ENCODE data around the gene CAMK4.
"Not testable (repeated sequence)": the region's sequence is repeated elsewhere in the genome, so short reads cannot be mapped to it uniquely, and the experiment has no call there.

The CAMK4 gene

DNA sequence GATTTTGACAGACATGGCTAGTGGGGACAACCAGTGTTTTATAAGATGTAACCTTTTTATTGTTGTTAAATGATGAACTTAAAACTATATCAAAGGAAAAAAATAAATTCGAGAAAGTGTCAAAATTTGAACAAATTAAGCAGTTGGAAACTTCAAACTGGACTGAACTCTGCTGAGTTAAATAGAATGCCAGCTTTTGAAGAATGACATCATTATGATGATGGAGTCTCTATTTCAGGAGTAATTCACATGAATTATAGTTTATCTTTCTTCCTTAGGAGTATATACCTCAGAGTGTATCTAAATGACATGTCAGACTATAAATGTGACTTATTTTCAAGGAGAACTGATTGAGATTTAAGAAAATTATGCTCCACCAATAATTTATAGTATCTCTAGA, 125.2 kb downstream of the CAMK4 start:
- ChIA-PET POLR2A (no interaction called here), CTCF (no interaction called here)
- no peak for DNase-seq (ENCODE audit: extremely low spot score)
- TF ChIP-seq SP1 (IDR thresholded peaks at IDR 0.05) (no peak), ELF4 (IDR thresholded peaks at IDR 0.05) (no peak), SUZ12 (IDR thresholded peaks at IDR 0.05) (no peak), NFRKB (IDR thresholded peaks at IDR 0.05) (no peak), FOXA1 (IDR thresholded peaks at IDR 0.05) (no peak), BHLHE40 (IDR thresholded peaks at IDR 0.05; ENCODE audit: borderline replicate concordance) (no peak), ARNT (IDR thresholded peaks at IDR 0.05) (no peak), CTBP1 (IDR thresholded peaks at IDR 0.05; ENCODE audit: borderline replicate concordance) (no peak), L3MBTL2 (conservative IDR thresholded peaks at IDR 0.05) (no peak), FOXM1 (IDR thresholded peaks at IDR 0.05; ENCODE audit: borderline replicate concordance) (no peak), TARDBP (IDR thresholded peaks at IDR 0.05) (no peak), ZNF384 (IDR thresholded peaks at IDR 0.05) (no peak), LEF1 (IDR thresholded peaks at IDR 0.05; ENCODE audit: borderline replicate concordance) (no peak), FOXK2 (IDR thresholded peaks at IDR 0.05) (no peak), HDGF (IDR thresholded peaks at IDR 0.05; ENCODE audit: borderline replicate concordance) (no peak)
- TF ChIP-seq, protein P1, sequence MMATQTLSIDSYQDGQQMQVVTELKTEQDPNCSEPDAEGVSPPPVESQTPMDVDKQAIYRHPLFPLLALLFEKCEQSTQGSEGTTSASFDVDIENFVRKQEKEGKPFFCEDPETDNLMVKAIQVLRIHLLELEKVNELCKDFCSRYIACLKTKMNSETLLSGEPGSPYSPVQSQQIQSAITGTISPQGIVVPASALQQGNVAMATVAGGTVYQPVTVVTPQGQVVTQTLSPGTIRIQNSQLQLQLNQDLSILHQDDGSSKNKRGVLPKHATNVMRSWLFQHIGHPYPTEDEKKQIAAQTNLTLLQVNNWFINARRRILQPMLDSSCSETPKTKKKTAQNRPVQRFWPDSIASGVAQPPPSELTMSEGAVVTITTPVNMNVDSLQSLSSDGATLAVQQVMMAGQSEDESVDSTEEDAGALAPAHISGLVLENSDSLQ (IDR thresholded peaks at IDR 0.05) = no peak

DNA sequence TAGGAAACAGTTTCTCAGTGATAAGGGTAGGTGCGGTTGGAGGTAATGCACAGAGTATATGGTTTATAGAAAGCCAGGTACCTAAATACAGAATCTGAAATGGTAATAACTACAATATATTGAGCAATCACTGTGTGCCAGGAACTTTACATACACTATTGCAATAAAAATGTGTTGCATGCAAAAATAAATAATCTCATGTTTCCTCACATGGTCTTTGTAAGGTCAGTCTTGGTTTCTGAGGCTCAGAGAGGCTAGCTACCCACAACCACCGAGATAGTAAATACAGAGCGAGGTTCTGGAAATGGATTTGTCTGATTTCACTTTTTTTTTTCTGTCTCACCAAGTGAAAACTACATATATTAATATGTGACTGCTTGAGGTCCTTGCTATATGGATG, 128.9 kb downstream of the CAMK4 start:
- ChIA-PET CTCF (no interaction called here), POLR2A (no interaction called here)
- DNase-seq (ENCODE audit: extremely low spot score) = no peak
- no peak for TF ChIP-seq FOXM1 (IDR thresholded peaks at IDR 0.05; ENCODE audit: borderline replicate concordance)

DNA sequence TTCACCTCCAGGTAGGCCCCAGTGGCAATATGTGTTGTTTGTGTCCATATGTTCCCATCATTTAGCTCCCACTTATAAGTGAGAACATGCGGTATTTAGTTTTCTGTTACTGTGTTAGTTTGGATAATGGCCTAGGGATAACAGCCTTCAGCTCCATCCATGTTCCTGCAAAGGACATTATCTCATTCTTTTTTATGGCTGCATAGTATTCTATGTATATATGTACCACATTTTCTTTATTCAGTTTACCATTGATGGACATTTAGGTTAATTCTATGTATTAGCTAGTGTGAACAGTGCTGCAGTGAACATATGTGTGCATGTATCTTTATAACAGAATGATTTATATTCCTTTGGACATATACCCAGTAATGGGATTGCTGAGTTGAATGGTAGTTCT, 134.5 kb downstream of the CAMK4 start:
- CTCF ChIA-PET; DNase-seq (ENCODE audit: extremely low spot score); POLR2A ChIA-PET: not testable (repeated sequence)

DNA sequence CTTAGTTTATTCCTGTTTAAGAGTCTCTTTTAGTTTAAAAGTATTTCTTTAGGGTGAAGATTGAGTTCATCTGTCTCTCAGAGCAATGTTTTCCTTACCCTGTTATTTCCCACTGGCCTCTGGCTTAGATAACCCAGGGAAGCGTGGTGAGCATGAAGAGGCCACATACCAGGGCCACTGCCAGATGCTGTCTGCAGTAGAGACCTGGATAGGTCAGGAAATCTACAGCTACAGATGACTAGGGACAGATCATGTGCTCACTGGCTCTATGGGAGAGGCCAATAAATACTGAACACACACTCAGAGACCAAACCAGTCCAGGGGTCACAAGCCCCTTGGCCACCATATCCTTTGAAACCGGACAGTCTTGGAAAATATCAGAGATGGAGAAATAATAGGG, 136.0 kb downstream of the CAMK4 start:
- no peak for DNase-seq (ENCODE audit: extremely low spot score)
- ChIA-PET CTCF (no interaction called here), POLR2A (no interaction called here)
- TF ChIP-seq ARNT (IDR thresholded peaks at IDR 0.05) (no peak), FOXK2 (IDR thresholded peaks at IDR 0.05) (no peak), HDGF (IDR thresholded peaks at IDR 0.05; ENCODE audit: borderline replicate concordance) (no peak), SP1 (IDR thresholded peaks at IDR 0.05) (no peak), CTBP1 (IDR thresholded peaks at IDR 0.05; ENCODE audit: borderline replicate concordance) (no peak), ELF4 (IDR thresholded peaks at IDR 0.05) (no peak), BHLHE40 (IDR thresholded peaks at IDR 0.05; ENCODE audit: borderline replicate concordance) (no peak), LEF1 (IDR thresholded peaks at IDR 0.05; ENCODE audit: borderline replicate concordance) (no peak), SUZ12 (IDR thresholded peaks at IDR 0.05) (no peak), L3MBTL2 (conservative IDR thresholded peaks at IDR 0.05) (no peak), FOXM1 (IDR thresholded peaks at IDR 0.05; ENCODE audit: borderline replicate concordance) (no peak), ZNF384 (IDR thresholded peaks at IDR 0.05) (no peak), TARDBP (IDR thresholded peaks at IDR 0.05) (no peak), NFRKB (IDR thresholded peaks at IDR 0.05) (no peak), FOXA1 (IDR thresholded peaks at IDR 0.05) (no peak)
- TF ChIP-seq, protein P1 (IDR thresholded peaks at IDR 0.05) = no peak

DNA sequence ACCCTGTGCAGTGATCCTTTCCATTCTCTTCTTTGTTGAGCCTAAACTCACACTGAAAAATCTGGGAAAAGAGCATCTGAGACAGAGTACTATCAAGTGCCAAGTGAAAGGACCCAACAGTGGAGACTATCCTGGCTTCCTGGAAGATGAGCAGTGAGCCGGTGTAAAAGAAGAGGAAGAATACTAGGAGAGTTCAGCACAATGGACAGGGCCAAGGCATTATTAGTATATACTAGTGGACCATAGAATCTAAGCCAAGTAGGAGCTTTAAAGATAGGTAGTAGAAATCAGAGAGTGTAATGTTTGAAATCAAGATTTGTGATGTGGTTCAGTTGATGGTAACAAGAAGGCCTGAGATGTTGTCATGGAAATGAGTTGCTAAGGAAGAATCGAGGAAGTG, 140.8 kb downstream of the CAMK4 start:
- ChIA-PET POLR2A (no interaction called here), CTCF (no interaction called here)
- DNase-seq (ENCODE audit: extremely low spot score) = no peak
- no peak for TF ChIP-seq BHLHE40 (IDR thresholded peaks at IDR 0.05; ENCODE audit: borderline replicate concordance)
- no peak for TF ChIP-seq FOXK2 (IDR thresholded peaks at IDR 0.05)
- no peak for TF ChIP-seq SP1 (IDR thresholded peaks at IDR 0.05)
- no peak for TF ChIP-seq L3MBTL2 (conservative IDR thresholded peaks at IDR 0.05)
- no peak for TF ChIP-seq LEF1 (IDR thresholded peaks at IDR 0.05; ENCODE audit: borderline replicate concordance)
- TF ChIP-seq ARNT (IDR thresholded peaks at IDR 0.05) = no peak
- no peak for TF ChIP-seq HDGF (IDR thresholded peaks at IDR 0.05; ENCODE audit: borderline replicate concordance)
- no peak for TF ChIP-seq SUZ12 (IDR thresholded peaks at IDR 0.05)
- TF ChIP-seq NFRKB (IDR thresholded peaks at IDR 0.05) = no peak
- no peak for TF ChIP-seq ELF4 (IDR thresholded peaks at IDR 0.05)
- no peak for TF ChIP-seq CTBP1 (IDR thresholded peaks at IDR 0.05; ENCODE audit: borderline replicate concordance)
- TF ChIP-seq, protein P1 (IDR thresholded peaks at IDR 0.05) = no peak
- no peak for TF ChIP-seq FOXM1 (IDR thresholded peaks at IDR 0.05; ENCODE audit: borderline replicate concordance)
- TF ChIP-seq TARDBP (IDR thresholded peaks at IDR 0.05) = no peak

DNA sequence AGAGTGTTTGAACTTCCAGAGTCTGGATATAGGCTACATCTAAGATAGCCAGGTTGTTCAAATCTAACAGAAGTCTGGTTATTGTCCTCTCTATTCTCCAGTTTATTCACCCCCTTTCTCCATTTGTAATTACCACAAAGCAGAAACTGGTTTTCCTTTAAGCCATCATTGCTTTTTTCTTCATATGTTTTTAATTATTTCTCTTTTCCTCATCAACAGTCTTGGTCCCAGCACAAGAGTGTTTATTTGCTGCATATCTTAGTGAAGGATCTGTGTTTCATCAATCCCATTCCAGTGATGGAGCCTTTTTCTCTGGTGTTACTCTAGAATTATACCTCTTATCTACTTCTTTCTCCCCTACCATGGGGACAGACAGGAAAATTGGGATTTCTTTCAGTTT, 142.2 kb downstream of the CAMK4 start:
- POLR2A ChIA-PET = no interaction called here
- no peak for DNase-seq (ENCODE audit: extremely low spot score)
- TF ChIP-seq CTBP1 (IDR thresholded peaks at IDR 0.05; ENCODE audit: borderline replicate concordance) (no peak), ELF4 (IDR thresholded peaks at IDR 0.05) (no peak), HDGF (IDR thresholded peaks at IDR 0.05; ENCODE audit: borderline replicate concordance) (no peak), ZNF384 (IDR thresholded peaks at IDR 0.05) (no peak), TARDBP (IDR thresholded peaks at IDR 0.05) (no peak), SUZ12 (IDR thresholded peaks at IDR 0.05) (no peak), BHLHE40 (IDR thresholded peaks at IDR 0.05; ENCODE audit: borderline replicate concordance) (no peak), SP1 (IDR thresholded peaks at IDR 0.05) (no peak), FOXA1 (IDR thresholded peaks at IDR 0.05) (no peak), ARNT (IDR thresholded peaks at IDR 0.05) (no peak), FOXM1 (IDR thresholded peaks at IDR 0.05; ENCODE audit: borderline replicate concordance) (no peak), LEF1 (IDR thresholded peaks at IDR 0.05; ENCODE audit: borderline replicate concordance) (no peak), NFRKB (IDR thresholded peaks at IDR 0.05) (no peak), L3MBTL2 (conservative IDR thresholded peaks at IDR 0.05) (no peak), FOXK2 (IDR thresholded peaks at IDR 0.05) (no peak)
- TF ChIP-seq, protein P1 (IDR thresholded peaks at IDR 0.05) = no peak
- CTCF ChIA-PET = no interaction called here

Data from HEK293T (cell line).